GM12878 (cell line): ENCODE measurements around the gene TFAP2E. TPM values are rescaled to one million over a fixed set of nuclear protein-coding genes. Genes with fewer than 3 reads are reported as not detected.

Experiments used
- ATAC-seq: fragments of 200-7000 bp; cut with Tn5 transposase; 3 replicates; pipeline ENCODE4 v1.9.1; 2020; ENCODE audit warnings: mild to moderate bottlenecking, moderate library complexity
- BruUV-seq: library from RNA; stranded (reverse); fragments of 400-500 nt; replicated peaks from 2 replicates; lab custom pipeline; 2021; lab: Mats Ljungman, UMichigan
- CTCF ChIA-PET: fragments of 300-600 bp; sonication (Branson Sonifier 250); formaldehyde crosslinking; extraction: SDS; loops from one replicate; lab custom pipeline; 2021; ENCODE audit warnings: inconsistent platforms; lab: Yijun Ruan, JAX
- POLR2A ChIA-PET: fragments of 350-600 bp; formaldehyde crosslinking; extraction: SDS; loops from one replicate; lab custom pipeline; 2021; ENCODE audit warnings: inconsistent platforms; lab: Charles Lee
- RAD21 ChIA-PET: fragments of 300-600 bp; sonication (Branson Sonifier 250); formaldehyde crosslinking; loops from one replicate; lab custom pipeline; 2023; ENCODE audit warnings: antibody characterized with exemption; ENCODE audit not compliant: unreplicated experiment; lab: Charles Lee
- SMC1A ChIA-PET: fragments of 300-600 bp; sonication (Branson Sonifier 250); formaldehyde crosslinking; loops from one replicate; lab custom pipeline; 2023; ENCODE audit not compliant: unreplicated experiment, uncharacterized antibody; lab: Charles Lee
- DNase-seq: peaks from one replicate; pipeline ENCODE4 v3.0.0-alpha.2; 2011; ENCODE audit warnings: low read depth, low spot score
- FAIRE-seq: peaks from 3 replicates; lab custom pipeline; 2011; peaks lifted over from hg19 to GRCh38; lab: Jason Lieb, UNC
- H2AFZ ChIP-seq: 2 replicates; pipeline ENCODE4 v1.6.0; 2011; ENCODE audit warnings: low read depth, low read length, control low read depth; ENCODE audit not compliant: control insufficient read depth
- H3K27ac ChIP-seq: 2 replicates; pipeline ENCODE4 v1.5.1; 2011; ENCODE audit warnings: control low read depth; ENCODE audit not compliant: control insufficient read depth, insufficient read depth
- H3K27me3 ChIP-seq, 2 experiments: replicated peaks in 1 of 2; 2 replicates each; pipeline versions ENCODE4 v1.6.0 to v1.6.1; 2011; ENCODE audit warnings: low read length in 1 of 2; ENCODE audit not compliant: control insufficient read depth in 2 of 2, insufficient read depth in 2 of 2
- H3K36me3 ChIP-seq, 2 experiments: 2 replicates each; pipeline ENCODE4 v1.5.1; 2011; ENCODE audit warnings: low read length in 1 of 2; ENCODE audit not compliant: control insufficient read depth in 2 of 2, insufficient read depth in 2 of 2
- H3K4me1 ChIP-seq: 2 replicates; pipeline ENCODE4 v1.6.1; 2011; ENCODE audit warnings: mild to moderate bottlenecking, low read length, moderate library complexity, mixed read lengths; ENCODE audit not compliant: control insufficient read depth, insufficient read depth
- H3K4me2 ChIP-seq: 2 replicates; pipeline ENCODE4 v1.6.0; 2011; ENCODE audit warnings: control low read depth; ENCODE audit not compliant: control insufficient read depth, insufficient read depth
- H3K4me3 ChIP-seq: fragments of 200-600 bp; sonication (generic); 2 replicates; pipeline ENCODE4 v1.5.1; 2016
- H3K79me2 ChIP-seq: 2 replicates; pipeline ENCODE4 v1.6.0; 2011; ENCODE audit warnings: low read length; ENCODE audit not compliant: control insufficient read depth, insufficient read depth
- H3K9ac ChIP-seq: 2 replicates; pipeline ENCODE4 v1.8.0; 2011; ENCODE audit warnings: low read length, control low read depth, mixed read lengths; ENCODE audit not compliant: control insufficient read depth, insufficient read depth
- H3K9me3 ChIP-seq: replicated peaks from 3 replicates; pipeline ENCODE4 v1.5.1; 2011; ENCODE audit warnings: mild to moderate bottlenecking, low read length; ENCODE audit not compliant: control insufficient read depth, insufficient read depth
- H4K20me1 ChIP-seq: 2 replicates; pipeline ENCODE4 v1.6.0; 2011; ENCODE audit not compliant: control insufficient read depth, insufficient read depth
- IKZF2 ChIP-seq, 2 experiments: fragments of 450-650 bp; IDR thresholded peaks; 2 replicates each; pipeline ENCODE4 v1.6.1; 2017; ENCODE audit warnings: mild to moderate bottlenecking in 2 of 2, moderate library complexity in 2 of 2
- POLR2A ChIP-seq: IDR thresholded peaks from 2 replicates; pipeline ENCODE4 v1.6.1; 2011; ENCODE audit warnings: low read depth, mild to moderate bottlenecking, low read length
- POLR2AphosphoS5 ChIP-seq: IDR thresholded peaks from 2 replicates; pipeline ENCODE4 v1.6.1; 2011; ENCODE audit warnings: mild to moderate bottlenecking, low read length, inconsistent platforms
- POU2F2 ChIP-seq: IDR thresholded peaks from 3 replicates; pipeline ENCODE4 v1.6.1; 2011; ENCODE audit warnings: low read depth, mild to moderate bottlenecking, low read length, borderline replicate concordance
- WGBS: methylation state at CpG from one replicate; pipeline ENCODE4 v1.1.6; 2016; ENCODE audit warnings: low lambda C conversion rate; ENCODE audit not compliant: insufficient replicate concordance, insufficient coverage; ENCODE audit errors: missing lambda C conversion rate; 5-methylcytosine and 5-hydroxymethylcytosine counted together
- in situ Hi-C: fragments of 300-500 bp; cut with MboI; formaldehyde crosslinking; loops from 9 replicates; pipeline ENCODE4 v1.14.3; 2018; ENCODE audit warnings: mixed read lengths
- intact Hi-C: fragments of 100-400 bp; cut with micrococcal nuclease; formaldehyde crosslinking; loops from one replicate; pipeline ENCODE4 v1.14.2; 2022; ENCODE audit not compliant: unreplicated experiment
- polyA plus RNA-seq, 11 experiments: library from polyadenylated mRNA; depleted of rRNA in 4 of 11; unstranded in 6 of 11; stranded (reverse) in 5 of 11; fragments of >200 nt; fragmentation: Nextera tagmentation in 4 of 11; fragmentation: Illumina TruSeq in 1 of 11; extraction: Ambion mirVana in 4 of 11; extraction: Trizol in 1 of 11; gene quantifications; 1 replicate in 1 of 11; 2 replicates in 10 of 11; pipeline versions ENCODE4 v1.2.1 to v1.2.3, GENCODE V29; 2011 to 2016; ENCODE audit warnings: inconsistent platforms in 2 of 11, missing spikeins in 2 of 11, low read depth in 1 of 11
- total RNA-seq, 4 experiments: library from RNA; depleted of rRNA in 3 of 4; stranded (reverse); fragments of >200 nt in 3 of 4; fragmentation: Illumina TruSeq in 1 of 4; extraction: Trizol in 1 of 4; gene quantifications; 2 replicates each; pipeline versions ENCODE4 v1.2.1 to v1.2.3, GENCODE V29; 2013 to 2021
- TF ChIP-seq, protein P1 (sequence below): fragments of 450-650 bp; IDR thresholded peaks from 2 replicates; pipeline ENCODE4 v1.6.1; 2017; ENCODE audit warnings: mild to moderate bottlenecking
- TF ChIP-seq, protein P2 (sequence below): fragments of 450-650 bp; IDR thresholded peaks from 2 replicates; pipeline ENCODE4 v1.6.1; 2018; ENCODE audit warnings: mild to moderate bottlenecking, low read depth, moderate library complexity; ENCODE audit not compliant: partially characterized antibody
- TF ChIP-seq, protein P3 (sequence below): fragments of 450-650 bp; IDR thresholded peaks from 2 replicates; pipeline ENCODE4 v1.6.1; 2016; ENCODE audit warnings: mild to moderate bottlenecking
- TF ChIP-seq, protein P4 (sequence below): fragments of 450-650 bp; formaldehyde crosslinking; IDR thresholded peaks from 2 replicates; pipeline ENCODE4 v1.5.0; 2022; ENCODE audit warnings: mild to moderate bottlenecking, missing genetic modification characterization

TFAP2E gene
- total and polyA plus RNA-seq, 10 of the 15 experiments (the other 5 are each of a cell fraction or from before 2014, with no cell fraction given) = 0.10 to 1.1 (median 0.43) TPM

DNA sequence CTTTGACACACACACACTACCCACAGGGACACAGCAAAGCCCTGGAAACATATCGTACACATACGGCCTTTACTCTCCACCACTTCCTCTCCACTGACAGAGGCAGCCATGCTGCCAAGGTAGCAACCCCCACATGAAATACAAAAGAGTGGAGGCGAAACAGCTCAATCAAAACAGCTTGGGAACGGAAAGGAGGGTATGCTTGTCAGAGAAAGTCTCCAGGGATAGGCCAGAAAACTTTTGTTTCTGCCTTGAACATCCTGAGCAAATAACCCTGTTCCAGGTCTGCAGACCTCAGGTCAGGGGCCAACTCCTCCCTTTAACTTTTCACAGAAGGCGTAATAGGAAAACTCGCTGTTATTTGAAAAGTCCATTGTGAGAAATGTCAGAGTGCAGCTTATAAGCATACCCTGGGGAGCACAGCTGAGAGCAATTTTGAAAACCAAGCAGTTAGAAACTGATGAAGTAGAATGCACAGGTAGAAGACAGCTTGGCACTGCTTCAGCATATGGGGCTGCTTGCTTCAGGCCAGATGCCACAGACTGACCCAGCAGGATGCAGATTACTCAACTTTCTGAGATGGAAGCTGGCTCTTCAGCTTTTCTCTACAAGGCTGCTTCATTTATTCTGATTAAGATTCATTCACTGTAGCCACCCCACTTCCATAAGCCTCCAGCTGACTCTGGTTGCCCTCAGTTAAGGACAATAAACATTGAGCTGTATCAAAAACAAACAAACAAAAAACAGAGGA lies 33.9 kb upstream of the TFAP2E start:
- DNase-seq (peak; percentile 75), ATAC-seq (peak; percentile 73), FAIRE-seq (no peak)
- Histone ChIP-seq H3K36me3 (no peaks in the 10 kb centered on the region; a peak in 1 of 4 replicates), H3K4me2 (peak overlapping the region; percentile 92), H2AFZ (peak overlapping the region; percentile 63), H3K4me3 (peak overlapping the region; percentile 39), H4K20me1 (no peaks in the 10 kb centered on the region), H3K27ac (peak overlapping the region; percentile 87), H3K79me2 (peaks cover 47% of the 10 kb centered on the region), H3K4me1 (peaks cover 27% of the 10 kb centered on the region), H3K9me3 (no peaks in the 10 kb centered on the region), H3K9ac (peak overlapping the region; percentile 52), H3K27me3 (no peaks in the 10 kb centered on the region)
- 0% methylated on average over 6 of the region's 6 CpGs for WGBS
- ChIA-PET POLR2A (interaction anchor here (0.6 to 7.3 kb wide), 10 partner anchors 10 to 346 kb away, joined by 3 to 65 read pairs (median 6); partner anchors contain the start of genes KIAA0319L and SFPQ), RAD21 (interaction anchor here (1.3 to 8.4 kb wide), 8 partner anchors 10 to 198 kb away, joined by 3 to 139 read pairs (median 14); partner anchors contain the start of genes KIAA0319L and NCDN), CTCF (interaction anchor here (0.8 to 12.7 kb wide), 10 partner anchors 10 to 87 kb away, joined by 3 to 260 read pairs (median 12); partner anchors contain the start of genes KIAA0319L and NCDN), SMC1A (interaction anchor here (0.6 to 8.8 kb wide), 15 partner anchors 10 to 135 kb away, joined by 3 to 254 read pairs (median 4); partner anchors contain the start of gene KIAA0319L)
- no TSS peak for BruUV-seq
- intact Hi-C loops (loop anchor here (1.0 to 2.0 kb wide), 2 partner anchors 18 to 32 kb away; partner anchors contain the start of genes KIAA0319L and NCDN), in situ Hi-C loops (no loop called here)
- TF ChIP-seq, protein P1, sequence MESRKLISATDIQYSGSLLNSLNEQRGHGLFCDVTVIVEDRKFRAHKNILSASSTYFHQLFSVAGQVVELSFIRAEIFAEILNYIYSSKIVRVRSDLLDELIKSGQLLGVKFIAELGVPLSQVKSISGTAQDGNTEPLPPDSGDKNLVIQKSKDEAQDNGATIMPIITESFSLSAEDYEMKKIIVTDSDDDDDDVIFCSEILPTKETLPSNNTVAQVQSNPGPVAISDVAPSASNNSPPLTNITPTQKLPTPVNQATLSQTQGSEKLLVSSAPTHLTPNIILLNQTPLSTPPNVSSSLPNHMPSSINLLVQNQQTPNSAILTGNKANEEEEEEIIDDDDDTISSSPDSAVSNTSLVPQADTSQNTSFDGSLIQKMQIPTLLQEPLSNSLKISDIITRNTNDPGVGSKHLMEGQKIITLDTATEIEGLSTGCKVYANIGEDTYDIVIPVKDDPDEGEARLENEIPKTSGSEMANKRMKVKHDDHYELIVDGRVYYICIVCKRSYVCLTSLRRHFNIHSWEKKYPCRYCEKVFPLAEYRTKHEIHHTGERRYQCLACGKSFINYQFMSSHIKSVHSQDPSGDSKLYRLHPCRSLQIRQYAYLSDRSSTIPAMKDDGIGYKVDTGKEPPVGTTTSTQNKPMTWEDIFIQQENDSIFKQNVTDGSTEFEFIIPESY = no peak
- TF ChIP-seq, protein P2, sequence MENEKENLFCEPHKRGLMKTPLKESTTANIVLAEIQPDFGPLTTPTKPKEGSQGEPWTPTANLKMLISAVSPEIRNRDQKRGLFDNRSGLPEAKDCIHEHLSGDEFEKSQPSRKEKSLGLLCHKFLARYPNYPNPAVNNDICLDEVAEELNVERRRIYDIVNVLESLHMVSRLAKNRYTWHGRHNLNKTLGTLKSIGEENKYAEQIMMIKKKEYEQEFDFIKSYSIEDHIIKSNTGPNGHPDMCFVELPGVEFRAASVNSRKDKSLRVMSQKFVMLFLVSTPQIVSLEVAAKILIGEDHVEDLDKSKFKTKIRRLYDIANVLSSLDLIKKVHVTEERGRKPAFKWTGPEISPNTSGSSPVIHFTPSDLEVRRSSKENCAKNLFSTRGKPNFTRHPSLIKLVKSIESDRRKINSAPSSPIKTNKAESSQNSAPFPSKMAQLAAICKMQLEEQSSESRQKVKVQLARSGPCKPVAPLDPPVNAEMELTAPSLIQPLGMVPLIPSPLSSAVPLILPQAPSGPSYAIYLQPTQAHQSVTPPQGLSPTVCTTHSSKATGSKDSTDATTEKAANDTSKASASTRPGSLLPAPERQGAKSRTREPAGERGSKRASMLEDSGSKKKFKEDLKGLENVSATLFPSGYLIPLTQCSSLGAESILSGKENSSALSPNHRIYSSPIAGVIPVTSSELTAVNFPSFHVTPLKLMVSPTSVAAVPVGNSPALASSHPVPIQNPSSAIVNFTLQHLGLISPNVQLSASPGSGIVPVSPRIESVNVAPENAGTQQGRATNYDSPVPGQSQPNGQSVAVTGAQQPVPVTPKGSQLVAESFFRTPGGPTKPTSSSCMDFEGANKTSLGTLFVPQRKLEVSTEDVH = peak; percentile 39
- TF ChIP-seq, protein P3, sequence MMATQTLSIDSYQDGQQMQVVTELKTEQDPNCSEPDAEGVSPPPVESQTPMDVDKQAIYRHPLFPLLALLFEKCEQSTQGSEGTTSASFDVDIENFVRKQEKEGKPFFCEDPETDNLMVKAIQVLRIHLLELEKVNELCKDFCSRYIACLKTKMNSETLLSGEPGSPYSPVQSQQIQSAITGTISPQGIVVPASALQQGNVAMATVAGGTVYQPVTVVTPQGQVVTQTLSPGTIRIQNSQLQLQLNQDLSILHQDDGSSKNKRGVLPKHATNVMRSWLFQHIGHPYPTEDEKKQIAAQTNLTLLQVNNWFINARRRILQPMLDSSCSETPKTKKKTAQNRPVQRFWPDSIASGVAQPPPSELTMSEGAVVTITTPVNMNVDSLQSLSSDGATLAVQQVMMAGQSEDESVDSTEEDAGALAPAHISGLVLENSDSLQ = peak; percentile 37; the same call in 1 of the 2 replicates
- TF ChIP-seq, protein P4, sequence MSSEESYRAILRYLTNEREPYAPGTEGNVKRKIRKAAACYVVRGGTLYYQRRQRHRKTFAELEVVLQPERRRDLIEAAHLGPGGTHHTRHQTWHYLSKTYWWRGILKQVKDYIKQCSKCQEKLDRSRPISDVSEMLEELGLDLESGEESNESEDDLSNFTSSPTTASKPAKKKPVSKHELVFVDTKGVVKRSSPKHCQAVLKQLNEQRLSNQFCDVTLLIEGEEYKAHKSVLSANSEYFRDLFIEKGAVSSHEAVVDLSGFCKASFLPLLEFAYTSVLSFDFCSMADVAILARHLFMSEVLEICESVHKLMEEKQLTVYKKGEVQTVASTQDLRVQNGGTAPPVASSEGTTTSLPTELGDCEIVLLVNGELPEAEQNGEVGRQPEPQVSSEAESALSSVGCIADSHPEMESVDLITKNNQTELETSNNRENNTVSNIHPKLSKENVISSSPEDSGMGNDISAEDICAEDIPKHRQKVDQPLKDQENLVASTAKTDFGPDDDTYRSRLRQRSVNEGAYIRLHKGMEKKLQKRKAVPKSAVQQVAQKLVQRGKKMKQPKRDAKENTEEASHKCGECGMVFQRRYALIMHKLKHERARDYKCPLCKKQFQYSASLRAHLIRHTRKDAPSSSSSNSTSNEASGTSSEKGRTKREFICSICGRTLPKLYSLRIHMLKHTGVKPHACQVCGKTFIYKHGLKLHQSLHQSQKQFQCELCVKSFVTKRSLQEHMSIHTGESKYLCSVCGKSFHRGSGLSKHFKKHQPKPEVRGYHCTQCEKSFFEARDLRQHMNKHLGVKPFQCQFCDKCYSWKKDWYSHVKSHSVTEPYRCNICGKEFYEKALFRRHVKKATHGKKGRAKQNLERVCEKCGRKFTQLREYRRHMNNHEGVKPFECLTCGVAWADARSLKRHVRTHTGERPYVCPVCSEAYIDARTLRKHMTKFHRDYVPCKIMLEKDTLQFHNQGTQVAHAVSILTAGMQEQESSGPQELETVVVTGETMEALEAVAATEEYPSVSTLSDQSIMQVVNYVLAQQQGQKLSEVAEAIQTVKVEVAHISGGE (CRISPR knock-in tag) = no peak
- no peak for TF ChIP-seq POU2F2
- peak in 1 of 2 experiments; percentile 47; a peak in 3 of 4 replicates for TF ChIP-seq IKZF2 (IDR thresholded peaks at IDR 0.05)
- TF ChIP-seq POLR2A = peak; percentile 41
- peak; percentile 21; the same call in 1 of the 2 replicates for TF ChIP-seq POLR2AphosphoS5
